Stomach (tissue), 4 donors: ENCODE measurements around the gene SLC12A1.

Experiments used
- POLR2A ChIP-seq, 4 donors: fragments of 450-650 bp; IDR thresholded peaks; one replicate each; pipeline ENCODE4 v1.6.1; 2016; ENCODE audit warnings: antibody characterized with exemption in 4 of 4, control low read depth in 2 of 4, mild to moderate bottlenecking in 1 of 4, moderate library complexity in 1 of 4
- TF ChIP-seq, protein P1 (sequence below), 7 experiments: fragments of 450-650 bp in 4 of 7; fragments of 200-600 bp in 3 of 7; sonication (generic) in 3 of 7; IDR thresholded peaks; one replicate each; pipeline ENCODE4 v1.5.1; 2016 to 2019; ENCODE audit warnings: antibody characterized with exemption in 7 of 7, control low read depth in 2 of 7, mild to moderate bottlenecking in 1 of 7

DNA sequence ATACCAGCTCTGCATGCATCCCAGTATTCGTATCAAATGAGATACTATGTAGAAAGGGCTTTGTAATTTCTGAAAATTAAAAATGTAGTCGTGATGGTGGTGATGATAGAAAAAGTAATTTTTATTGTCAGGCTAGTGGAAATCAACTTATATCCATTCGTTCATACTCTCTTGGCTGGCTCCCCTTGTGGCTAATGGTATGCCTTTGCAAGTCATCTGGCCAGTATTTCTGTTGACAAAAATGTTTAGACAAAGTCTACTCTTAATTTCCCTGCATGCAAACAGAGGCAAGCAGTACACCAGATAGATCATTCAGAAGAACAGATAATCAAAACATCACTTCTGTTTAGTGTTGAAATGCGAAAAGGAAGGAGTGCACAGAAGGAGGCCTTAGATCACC is 75.6 kb downstream of the SLC12A1 start:
- no peak for TF ChIP-seq POLR2A (IDR thresholded peaks at IDR 0.05)
- TF ChIP-seq, protein P1, sequence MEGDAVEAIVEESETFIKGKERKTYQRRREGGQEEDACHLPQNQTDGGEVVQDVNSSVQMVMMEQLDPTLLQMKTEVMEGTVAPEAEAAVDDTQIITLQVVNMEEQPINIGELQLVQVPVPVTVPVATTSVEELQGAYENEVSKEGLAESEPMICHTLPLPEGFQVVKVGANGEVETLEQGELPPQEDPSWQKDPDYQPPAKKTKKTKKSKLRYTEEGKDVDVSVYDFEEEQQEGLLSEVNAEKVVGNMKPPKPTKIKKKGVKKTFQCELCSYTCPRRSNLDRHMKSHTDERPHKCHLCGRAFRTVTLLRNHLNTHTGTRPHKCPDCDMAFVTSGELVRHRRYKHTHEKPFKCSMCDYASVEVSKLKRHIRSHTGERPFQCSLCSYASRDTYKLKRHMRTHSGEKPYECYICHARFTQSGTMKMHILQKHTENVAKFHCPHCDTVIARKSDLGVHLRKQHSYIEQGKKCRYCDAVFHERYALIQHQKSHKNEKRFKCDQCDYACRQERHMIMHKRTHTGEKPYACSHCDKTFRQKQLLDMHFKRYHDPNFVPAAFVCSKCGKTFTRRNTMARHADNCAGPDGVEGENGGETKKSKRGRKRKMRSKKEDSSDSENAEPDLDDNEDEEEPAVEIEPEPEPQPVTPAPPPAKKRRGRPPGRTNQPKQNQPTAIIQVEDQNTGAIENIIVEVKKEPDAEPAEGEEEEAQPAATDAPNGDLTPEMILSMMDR (IDR thresholded peaks at IDR 0.05) = no peak
